ENCODE data around the gene NEU1.
"Not testable (repeated sequence)": the region's sequence is repeated elsewhere in the genome, so short reads cannot be mapped to it uniquely, and the experiment has no call there.

Gene NEU1

DNA sequence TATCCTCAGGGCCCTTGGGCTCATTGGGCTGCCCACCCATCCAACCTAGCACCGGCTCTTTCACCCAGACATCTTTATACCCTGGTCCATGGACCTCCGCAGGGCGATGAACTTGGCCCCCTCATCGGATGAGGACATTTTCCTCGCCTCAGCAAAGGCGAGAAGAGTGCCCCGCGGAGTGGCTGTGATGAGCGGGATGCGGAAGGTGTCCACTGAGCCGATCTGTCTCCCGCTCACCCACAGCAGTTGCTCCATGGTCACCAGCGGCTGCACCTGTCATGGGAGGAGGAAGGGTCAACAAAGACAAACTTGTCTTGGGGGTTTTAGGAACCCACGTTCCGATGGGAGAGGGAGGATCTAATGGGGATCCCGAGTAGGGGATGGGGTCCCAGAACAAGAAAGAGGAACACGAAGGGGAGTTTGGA lies 690 bp downstream of the NEU1 start:
- TF ChIP-seq JUND (IDR thresholded peaks at IDR 0.05; ENCODE audit: low read depth): no peak
- in situ Hi-C loops (cut with HindIII; ENCODE audit: low pct_unique_long_range_greater_than_20kb, low sequenced_read_pairs): no loop called here

DNA sequence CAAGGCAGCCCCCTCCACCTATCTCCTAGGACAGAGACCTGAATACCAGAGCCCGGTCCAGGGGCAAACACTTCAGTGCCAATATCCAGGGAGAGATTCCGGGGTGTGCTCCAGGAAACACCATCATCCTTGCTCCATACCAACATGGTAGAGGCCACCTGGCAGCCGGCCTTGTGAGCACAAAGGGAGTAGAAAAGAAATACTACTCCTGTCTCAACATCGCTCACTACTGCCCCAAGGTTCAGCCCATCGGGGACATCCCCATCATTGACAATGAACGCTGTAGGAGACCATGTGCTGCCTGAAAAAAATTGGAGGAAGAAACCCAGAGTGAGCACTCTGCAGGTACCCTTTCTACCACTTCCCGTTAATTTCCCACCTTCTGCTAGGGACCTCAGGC lies 1.5 kb downstream of the NEU1 start:
- in situ Hi-C loops (cut with HindIII; ENCODE audit: low pct_unique_long_range_greater_than_20kb, low sequenced_read_pairs): no loop called here
- DNase-seq (ENCODE audit: low read depth in 1 of 2, low spot score in 1 of 2): no peak
- no peak for TF ChIP-seq JUND (IDR thresholded peaks at IDR 0.05; ENCODE audit: low read depth)

More for the DNA sequence above, 690 bp downstream of the NEU1 start:
- DNase-seq (ENCODE audit: low read depth in 1 of 2, low spot score in 1 of 2): no peak

DNA sequence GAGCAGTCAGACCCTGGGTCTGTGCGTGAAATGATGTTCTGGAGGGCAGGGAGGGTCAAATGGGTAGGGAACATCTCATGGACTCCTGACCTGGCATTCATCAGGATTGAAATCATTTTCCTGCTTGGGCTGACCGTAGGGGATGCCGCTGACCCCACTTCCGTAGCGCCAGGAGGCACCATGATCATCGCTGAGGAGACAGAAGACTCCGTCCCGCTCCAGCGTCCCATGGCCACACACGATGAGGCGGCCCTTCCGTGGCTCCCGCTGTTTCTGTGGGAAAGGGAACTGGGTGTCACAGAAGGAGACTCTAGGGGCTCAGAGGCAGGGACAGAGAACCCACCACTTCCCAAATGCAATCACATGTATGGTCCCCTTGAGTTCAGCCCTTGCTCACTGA lies 2.3 kb downstream of the NEU1 start:
- no peak for DNase-seq (ENCODE audit: low read depth in 1 of 2, low spot score in 1 of 2)
- in situ Hi-C loops (cut with HindIII; ENCODE audit: low pct_unique_long_range_greater_than_20kb, low sequenced_read_pairs): no loop called here
- TF ChIP-seq JUND (IDR thresholded peaks at IDR 0.05; ENCODE audit: low read depth): no peak

DNA sequence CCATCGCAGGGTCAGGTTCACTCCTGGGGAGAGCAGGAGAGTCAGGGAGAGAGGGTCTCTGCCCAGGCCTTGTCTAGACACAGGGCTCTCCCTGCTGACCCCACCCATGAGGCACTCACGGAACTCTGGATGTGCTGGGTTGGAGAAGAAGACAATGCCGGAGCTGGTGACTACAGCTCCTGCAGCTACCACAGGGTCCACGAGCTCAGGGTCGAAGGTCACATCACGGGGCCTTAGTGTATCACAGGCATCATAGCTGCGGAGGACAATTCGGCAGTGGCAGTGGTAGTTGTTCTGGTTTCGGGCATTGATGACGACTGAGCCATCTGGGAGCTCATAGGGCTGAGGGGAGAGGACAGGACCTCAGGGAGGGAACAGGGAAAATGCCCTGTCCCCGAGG lies 2.7 kb downstream of the NEU1 start:
- in situ Hi-C loops (cut with HindIII; ENCODE audit: low pct_unique_long_range_greater_than_20kb, low sequenced_read_pairs): no loop called here
- no peak for DNase-seq (ENCODE audit: low read depth in 1 of 2, low spot score in 1 of 2)
- TF ChIP-seq JUND (IDR thresholded peaks at IDR 0.05; ENCODE audit: low read depth): no peak

GRCh38 chr6:31858707-31859106 lies 3.9 kb downstream of the NEU1 start:
- in situ Hi-C loops (cut with HindIII; ENCODE audit: low pct_unique_long_range_greater_than_20kb, low sequenced_read_pairs): no loop called here
- no peak for DNase-seq (ENCODE audit: low read depth in 1 of 2, low spot score in 1 of 2)
- no peak for TF ChIP-seq JUND (IDR thresholded peaks at IDR 0.05; ENCODE audit: low read depth)

DNA sequence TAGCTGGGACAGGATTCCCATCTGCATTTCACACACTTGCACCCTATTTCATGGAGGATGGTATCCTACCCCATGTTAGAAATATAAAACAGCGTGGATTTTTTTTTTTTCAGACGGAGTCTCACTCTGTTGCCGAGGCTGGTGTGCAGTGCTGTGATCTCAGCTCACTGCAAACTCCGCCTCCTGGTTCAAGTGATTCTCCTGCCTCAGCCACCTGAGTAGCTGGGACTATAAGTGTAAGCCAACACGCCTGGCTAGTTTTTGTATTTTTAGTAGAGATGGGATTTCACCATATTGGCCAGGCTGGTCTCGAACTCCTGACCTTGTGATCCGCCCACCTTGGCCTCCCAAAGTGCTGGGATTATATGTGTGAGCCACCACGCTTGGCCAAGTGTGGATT lies 4.8 kb downstream of the NEU1 start:
- DNase-seq (ENCODE audit: low read depth in 1 of 2, low spot score in 1 of 2); in situ Hi-C loops (cut with HindIII; ENCODE audit: low pct_unique_long_range_greater_than_20kb, low sequenced_read_pairs): not testable (repeated sequence)

DNA sequence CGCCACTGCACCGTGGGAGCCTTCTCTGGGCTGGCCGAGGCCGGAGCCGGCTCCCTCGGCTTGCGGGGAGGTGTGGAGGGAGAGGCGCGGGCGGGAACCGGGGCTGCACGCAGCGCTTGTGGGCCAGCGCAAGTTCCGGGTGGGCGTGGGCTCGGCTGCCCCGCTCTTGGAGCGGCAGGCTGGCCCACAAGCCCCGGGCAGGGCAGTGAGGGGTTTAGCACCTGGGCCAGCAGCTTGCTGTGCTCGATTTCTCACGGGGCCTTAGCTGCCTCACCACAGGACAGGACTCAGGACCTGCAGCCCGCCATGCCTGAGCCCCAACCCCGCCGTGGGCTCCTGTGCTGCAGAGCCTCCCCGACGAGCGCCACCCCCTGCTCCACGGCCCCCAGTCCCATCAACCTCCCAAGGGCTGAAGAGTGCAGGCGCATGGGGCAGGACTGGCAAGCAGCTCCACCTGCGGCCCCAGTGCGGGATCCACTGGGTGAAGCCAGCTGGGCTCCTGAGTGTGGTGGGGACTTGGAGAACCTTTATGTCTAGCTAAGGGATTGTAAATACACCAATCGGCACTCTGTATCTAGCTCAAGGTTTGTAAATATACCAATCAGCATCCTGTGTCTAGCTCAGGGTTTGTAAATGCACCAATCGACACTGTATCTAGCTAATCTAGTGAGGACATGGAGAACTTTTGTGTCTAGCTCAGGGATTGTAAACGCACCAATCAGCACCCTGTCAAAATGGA lies 10.5 kb downstream of the NEU1 start:
- DNase-seq (ENCODE audit: low read depth in 1 of 2, low spot score in 1 of 2); in situ Hi-C loops (cut with HindIII; ENCODE audit: low pct_unique_long_range_greater_than_20kb, low sequenced_read_pairs): not testable (repeated sequence)

DNA sequence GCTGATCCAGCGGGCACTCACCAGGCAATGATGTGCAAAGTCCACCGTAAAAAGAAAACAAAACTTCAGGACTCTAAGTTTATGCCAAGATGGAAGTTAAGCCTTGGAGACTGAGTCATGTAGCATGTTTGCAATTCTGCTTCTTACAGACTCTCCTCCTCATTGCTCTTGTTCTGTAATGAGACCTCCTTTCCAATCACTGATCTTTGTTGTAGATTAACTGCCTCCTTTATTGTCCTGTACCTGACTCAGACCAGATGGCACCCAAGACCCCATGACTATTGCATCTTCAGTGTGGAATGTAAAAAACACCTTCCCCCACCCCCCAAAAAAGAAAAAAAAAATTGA lies 11.2 kb downstream of the NEU1 start:
- in situ Hi-C loops (cut with HindIII; ENCODE audit: low pct_unique_long_range_greater_than_20kb, low sequenced_read_pairs): no loop called here
- DNase-seq (ENCODE audit: low read depth in 1 of 2, low spot score in 1 of 2): no peak
- TF ChIP-seq JUND (IDR thresholded peaks at IDR 0.05; ENCODE audit: low read depth): no peak

GRCh38 chr6:31850765-31851484 lies 11.7 kb downstream of the NEU1 start:
- in situ Hi-C loops (cut with HindIII; ENCODE audit: low pct_unique_long_range_greater_than_20kb, low sequenced_read_pairs): no loop called here

DNA sequence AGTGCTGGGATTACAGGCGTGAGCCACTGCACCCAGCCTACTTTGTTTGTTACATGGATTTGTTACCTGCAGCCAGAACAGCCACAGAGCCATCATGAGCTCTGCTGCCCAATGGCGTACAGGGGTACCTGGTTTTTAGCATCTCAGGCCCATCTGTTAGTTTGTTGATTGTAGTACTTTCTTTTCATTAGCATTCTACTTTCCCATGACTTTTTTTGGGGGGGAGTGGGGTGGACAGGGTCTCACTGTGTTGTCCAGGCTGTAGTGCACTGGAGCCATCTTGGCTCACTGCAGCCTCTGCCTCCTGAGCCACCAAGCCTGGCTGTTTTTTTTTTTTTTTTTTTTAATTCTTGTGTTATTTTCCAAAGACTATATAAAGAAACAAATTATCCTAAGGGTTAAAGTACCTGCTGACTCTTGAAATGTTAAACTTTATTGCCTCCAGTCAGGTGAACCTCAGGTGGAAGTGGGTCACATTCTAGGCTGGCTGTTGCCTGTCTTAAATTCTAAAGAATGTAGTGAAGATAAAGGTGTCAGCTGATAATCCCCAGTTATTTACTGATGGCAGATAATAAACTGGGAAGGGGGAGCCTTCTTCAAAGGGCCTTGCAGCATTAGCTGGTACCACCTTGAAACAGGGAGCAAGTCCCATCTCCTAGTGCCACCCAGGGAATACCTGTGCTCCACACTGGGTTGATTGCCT lies 15.2 kb downstream of the NEU1 start:
- no peak for TF ChIP-seq JUND (IDR thresholded peaks at IDR 0.05; ENCODE audit: low read depth)
- no peak for DNase-seq (ENCODE audit: low read depth in 1 of 2, low spot score in 1 of 2)
- in situ Hi-C loops (cut with HindIII; ENCODE audit: low pct_unique_long_range_greater_than_20kb, low sequenced_read_pairs): no loop called here

More at GRCh38 chr6:31850765-31851484, 11.7 kb downstream of the NEU1 start:
- DNase-seq (ENCODE audit: low read depth in 1 of 2, low spot score in 1 of 2): no peak
- TF ChIP-seq JUND (IDR thresholded peaks at IDR 0.05; ENCODE audit: low read depth): no peak

GRCh38 chr6:31844507-31844906 lies 18.1 kb downstream of the NEU1 start:
- no peak for TF ChIP-seq JUND (IDR thresholded peaks at IDR 0.05; ENCODE audit: low read depth)
- in situ Hi-C loops (cut with HindIII; ENCODE audit: low pct_unique_long_range_greater_than_20kb, low sequenced_read_pairs): no loop called here
- DNase-seq (ENCODE audit: low read depth in 1 of 2, low spot score in 1 of 2): no peak

DNA sequence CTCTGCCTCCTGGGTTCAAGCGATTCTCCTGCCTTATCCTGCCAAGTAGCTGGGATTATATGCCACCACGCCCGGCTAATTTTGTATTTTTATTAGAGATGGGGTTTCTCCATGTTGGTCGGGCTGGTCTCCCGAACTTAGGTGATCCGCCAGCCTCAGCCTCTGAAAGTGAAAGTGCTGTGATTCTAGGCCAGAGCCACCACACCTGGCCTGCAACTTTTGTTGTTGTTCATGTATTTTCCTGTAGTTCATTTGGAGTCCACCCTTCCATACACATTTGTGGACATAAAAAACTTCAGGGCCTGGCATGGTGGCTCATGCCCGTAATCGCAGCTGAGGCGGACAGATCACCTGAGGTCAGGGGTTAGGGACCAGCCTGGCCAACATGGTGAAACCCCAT lies 20.6 kb downstream of the NEU1 start:
- DNase-seq (ENCODE audit: low read depth in 1 of 2, low spot score in 1 of 2): no peak
- in situ Hi-C loops (cut with HindIII; ENCODE audit: low pct_unique_long_range_greater_than_20kb, low sequenced_read_pairs): no loop called here
- TF ChIP-seq JUND (IDR thresholded peaks at IDR 0.05; ENCODE audit: low read depth): no peak

GRCh38 chr6:31839779-31840126 lies 22.9 kb downstream of the NEU1 start:
- DNase-seq (ENCODE audit: low read depth in 1 of 2, low spot score in 1 of 2); in situ Hi-C loops (cut with HindIII; ENCODE audit: low pct_unique_long_range_greater_than_20kb, low sequenced_read_pairs): not testable (repeated sequence)

Data from T47D (cell line).